HepG2 (cell line): Measurements from ENCODE around the gene EDC3. TPM values are rescaled to one million over a fixed set of nuclear protein-coding genes. Genes with fewer than 3 reads are reported as not detected.

ENCODE experiments used
- BHLHE40 ChIP-seq: IDR thresholded peaks from 2 replicates; pipeline ENCODE4 v1.6.1; 2011; ENCODE audit warnings: low read length, improper control_type of control experiment
- HHEX ChIP-seq: IDR thresholded peaks from 2 replicates; pipeline ENCODE4 v1.6.1; 2016; ENCODE audit warnings: control low read depth
- HMG20B ChIP-seq: conservative IDR thresholded peaks from 2 replicates; pipeline ENCODE4 v1.6.1; 2016; ENCODE audit warnings: missing genetic modification reagents, missing compliant biosample characterization
- JUN ChIP-seq: sonication (generic); formaldehyde crosslinking; IDR thresholded peaks from 2 replicates; pipeline ENCODE4 v1.4.0; 2020; ENCODE audit warnings: mild to moderate bottlenecking, missing genetic modification reagents
- NR2F6 ChIP-seq, 2 experiments: IDR thresholded peaks; 2 replicates each; pipeline ENCODE4 v1.6.1; 2016; ENCODE audit warnings: antibody characterized with exemption in 1 of 2, mild to moderate bottlenecking in 1 of 2
- ZFAT ChIP-seq: sonication (generic); formaldehyde crosslinking; conservative IDR thresholded peaks from 2 replicates; pipeline ENCODE4 v1.8.1; 2023; ENCODE audit warnings: missing genetic modification reagents, inconsistent platforms
- ZNF550 ChIP-seq: sonication (generic); formaldehyde crosslinking; IDR thresholded peaks from 2 replicates; pipeline ENCODE4 v1.4.0; 2020; ENCODE audit warnings: mild to moderate bottlenecking, missing genetic modification reagents, borderline replicate concordance
- ZNF614 ChIP-seq: IDR thresholded peaks from 2 replicates; pipeline ENCODE4 v1.6.1; 2018; ENCODE audit warnings: missing biosample characterization, missing genetic modification reagents, inconsistent platforms, borderline replicate concordance
- ZNF768 ChIP-seq: sonication (generic); formaldehyde crosslinking; IDR thresholded peaks from 2 replicates; pipeline ENCODE4 v1.4.0; 2020; ENCODE audit warnings: missing genetic modification reagents
- ZNF883 ChIP-seq: sonication (generic); formaldehyde crosslinking; IDR thresholded peaks from 2 replicates; pipeline ENCODE4 v1.5.1; 2020; ENCODE audit warnings: mild to moderate bottlenecking, missing genetic modification reagents; ENCODE audit errors: not compliant biosample characterization
- polyA plus RNA-seq, 8 experiments: library from polyadenylated mRNA; depleted of rRNA in 3 of 8; stranded (reverse) in 7 of 8; unstranded in 1 of 8; fragments of >200 nt; fragmentation: Illumina TruSeq in 4 of 8; extraction: Trizol in 4 of 8; gene quantifications; 2 replicates each; pipeline versions ENCODE4 v1.2.1 to v1.2.3, GENCODE V29; 2011 to 2016; ENCODE audit warnings: low read depth in 4 of 8, missing spikeins in 1 of 8, mixed read lengths in 1 of 8; ENCODE audit not compliant: insufficient read depth in 1 of 8
- total RNA-seq, 5 experiments: library from RNA; depleted of rRNA; stranded (reverse); fragments of >200 nt; fragmentation: Illumina TruSeq; extraction: Trizol; gene quantifications; 2 replicates each; pipeline ENCODE4 v1.2.3, GENCODE V29; 2016; ENCODE audit warnings: low read depth in 1 of 5
- TF ChIP-seq, protein P1 (sequence below): sonication (generic); formaldehyde crosslinking; IDR thresholded peaks from 2 replicates; pipeline ENCODE4 v1.5.0; 2020; ENCODE audit warnings: mild to moderate bottlenecking, missing genetic modification reagents, borderline replicate concordance
- TF ChIP-seq, protein P2 (sequence below): sonication (generic); formaldehyde crosslinking; IDR thresholded peaks from 2 replicates; pipeline ENCODE4 v1.8.1; 2023; ENCODE audit warnings: mild to moderate bottlenecking, missing genetic modification reagents
- TF ChIP-seq, protein P3 (sequence below): sonication (generic); formaldehyde crosslinking; IDR thresholded peaks from 2 replicates; pipeline ENCODE4; 2020; ENCODE audit warnings: missing genetic modification reagents, mild to moderate bottlenecking, borderline replicate concordance
- TF ChIP-seq, protein P4 (sequence below): sonication (generic); formaldehyde crosslinking; IDR thresholded peaks from 2 replicates; pipeline ENCODE4 v1.4.0; 2020; ENCODE audit warnings: mild to moderate bottlenecking, missing genetic modification reagents
- TF ChIP-seq, protein P5 (sequence below): sonication (generic); formaldehyde crosslinking; IDR thresholded peaks from 2 replicates; pipeline ENCODE4 v1.5.0; 2020; ENCODE audit warnings: mild to moderate bottlenecking, missing genetic modification reagents
- TF ChIP-seq, protein P6 (sequence below): IDR thresholded peaks from 2 replicates; pipeline ENCODE4 v1.6.1; 2016; ENCODE audit warnings: missing genetic modification reagents, missing compliant biosample characterization

EDC3 gene
- total and polyA plus RNA-seq, 2 of the 13 experiments (the other 11 are each of a cell fraction or from before 2014, with no cell fraction given) = 17.4 to 32.0 TPM

DNA sequence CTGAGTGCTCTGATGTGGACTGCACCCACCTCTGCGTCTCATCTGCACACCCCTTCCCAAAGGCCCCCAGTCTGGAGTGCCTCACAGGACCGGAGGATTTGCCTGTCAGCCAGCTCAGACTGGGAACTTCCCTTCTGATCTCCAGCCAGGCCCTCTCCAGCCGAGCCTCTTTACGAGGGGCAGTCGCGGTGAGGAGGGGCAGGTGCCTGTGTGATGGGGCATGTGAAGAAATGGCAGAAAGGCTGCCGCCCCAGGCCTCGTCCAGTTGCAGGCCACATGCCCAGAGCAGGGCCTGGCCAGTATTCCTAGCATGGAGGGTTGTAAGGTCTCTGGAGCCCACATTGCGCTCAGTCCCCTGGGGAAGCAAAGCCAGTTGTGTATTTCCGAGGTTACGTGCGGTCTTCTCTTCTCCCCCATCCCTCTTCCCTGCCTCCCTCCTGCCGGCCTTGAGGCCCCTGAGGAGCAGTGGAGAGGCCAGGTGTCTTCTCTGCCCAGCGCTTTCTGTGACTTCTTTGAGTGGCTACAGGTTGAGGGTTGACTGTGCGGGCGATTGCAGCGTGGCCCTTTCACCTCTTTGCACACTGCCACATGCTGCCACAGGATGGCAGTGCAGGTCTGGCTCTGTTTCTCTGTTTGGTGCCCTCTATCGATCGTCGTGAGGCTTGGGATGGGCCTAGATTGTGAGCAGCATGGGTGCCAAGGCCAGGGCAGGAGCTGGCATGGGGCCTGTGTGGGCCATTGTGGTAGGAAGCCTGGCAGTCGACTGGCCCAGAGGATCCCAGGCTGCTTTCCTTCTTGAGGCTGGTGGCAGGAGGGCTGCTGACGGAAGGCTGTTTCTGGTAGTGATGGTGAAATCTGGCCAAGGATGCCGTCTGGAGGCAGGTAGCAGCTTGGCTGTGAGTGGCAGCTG lies 74.9 kb downstream of the EDC3 start (continued):
- TF ChIP-seq, protein P1, sequence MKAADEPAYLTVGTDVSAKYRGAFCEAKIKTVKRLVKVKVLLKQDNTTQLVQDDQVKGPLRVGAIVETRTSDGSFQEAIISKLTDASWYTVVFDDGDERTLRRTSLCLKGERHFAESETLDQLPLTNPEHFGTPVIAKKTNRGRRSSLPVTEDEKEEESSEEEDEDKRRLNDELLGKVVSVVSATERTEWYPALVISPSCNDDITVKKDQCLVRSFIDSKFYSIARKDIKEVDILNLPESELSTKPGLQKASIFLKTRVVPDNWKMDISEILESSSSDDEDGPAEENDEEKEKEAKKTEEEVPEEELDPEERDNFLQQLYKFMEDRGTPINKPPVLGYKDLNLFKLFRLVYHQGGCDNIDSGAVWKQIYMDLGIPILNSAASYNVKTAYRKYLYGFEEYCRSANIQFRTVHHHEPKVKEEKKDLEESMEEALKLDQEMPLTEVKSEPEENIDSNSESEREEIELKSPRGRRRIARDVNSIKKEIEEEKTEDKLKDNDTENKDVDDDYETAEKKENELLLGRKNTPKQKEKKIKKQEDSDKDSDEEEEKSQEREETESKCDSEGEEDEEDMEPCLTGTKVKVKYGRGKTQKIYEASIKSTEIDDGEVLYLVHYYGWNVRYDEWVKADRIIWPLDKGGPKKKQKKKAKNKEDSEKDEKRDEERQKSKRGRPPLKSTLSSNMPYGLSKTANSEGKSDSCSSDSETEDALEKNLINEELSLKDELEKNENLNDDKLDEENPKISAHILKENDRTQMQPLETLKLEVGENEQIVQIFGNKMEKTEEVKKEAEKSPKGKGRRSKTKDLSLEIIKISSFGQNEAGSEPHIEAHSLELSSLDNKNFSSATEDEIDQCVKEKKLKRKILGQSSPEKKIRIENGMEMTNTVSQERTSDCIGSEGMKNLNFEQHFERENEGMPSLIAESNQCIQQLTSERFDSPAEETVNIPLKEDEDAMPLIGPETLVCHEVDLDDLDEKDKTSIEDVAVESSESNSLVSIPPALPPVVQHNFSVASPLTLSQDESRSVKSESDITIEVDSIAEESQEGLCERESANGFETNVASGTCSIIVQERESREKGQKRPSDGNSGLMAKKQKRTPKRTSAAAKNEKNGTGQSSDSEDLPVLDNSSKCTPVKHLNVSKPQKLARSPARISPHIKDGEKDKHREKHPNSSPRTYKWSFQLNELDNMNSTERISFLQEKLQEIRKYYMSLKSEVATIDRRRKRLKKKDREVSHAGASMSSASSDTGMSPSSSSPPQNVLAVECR (CRISPR knock-in tag) = peak; percentile 41; the same call in 1 of the 2 replicates
- TF ChIP-seq, protein P2, sequence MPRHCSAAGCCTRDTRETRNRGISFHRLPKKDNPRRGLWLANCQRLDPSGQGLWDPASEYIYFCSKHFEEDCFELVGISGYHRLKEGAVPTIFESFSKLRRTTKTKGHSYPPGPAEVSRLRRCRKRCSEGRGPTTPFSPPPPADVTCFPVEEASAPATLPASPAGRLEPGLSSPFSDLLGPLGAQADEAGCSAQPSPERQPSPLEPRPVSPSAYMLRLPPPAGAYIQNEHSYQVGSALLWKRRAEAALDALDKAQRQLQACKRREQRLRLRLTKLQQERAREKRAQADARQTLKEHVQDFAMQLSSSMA (CRISPR knock-in tag) = peak; percentile 56; the same call in 1 of the 2 replicates
- TF ChIP-seq ZFAT (CRISPR knock-in tag) (no peak), NR2F6 (IDR thresholded peaks at IDR 0.05) (no peak), NR2F6 (CRISPR knock-in tag; IDR thresholded peaks at IDR 0.05) (peak; percentile 43; the same call in 1 of the 2 replicates), JUN (CRISPR knock-in tag) (no peak), ZNF550 (CRISPR knock-in tag) (no peak), ZNF614 (CRISPR knock-in tag) (peak; percentile 62; the same call in 1 of the 2 replicates), HHEX (CRISPR knock-in tag) (no peak), ZNF883 (CRISPR knock-in tag) (no peak), ZNF768 (no peak; the same call in 1 of the 2 replicates), HMG20B (CRISPR knock-in tag) (no peak), BHLHE40 (no peak)
- TF ChIP-seq, protein P3, sequence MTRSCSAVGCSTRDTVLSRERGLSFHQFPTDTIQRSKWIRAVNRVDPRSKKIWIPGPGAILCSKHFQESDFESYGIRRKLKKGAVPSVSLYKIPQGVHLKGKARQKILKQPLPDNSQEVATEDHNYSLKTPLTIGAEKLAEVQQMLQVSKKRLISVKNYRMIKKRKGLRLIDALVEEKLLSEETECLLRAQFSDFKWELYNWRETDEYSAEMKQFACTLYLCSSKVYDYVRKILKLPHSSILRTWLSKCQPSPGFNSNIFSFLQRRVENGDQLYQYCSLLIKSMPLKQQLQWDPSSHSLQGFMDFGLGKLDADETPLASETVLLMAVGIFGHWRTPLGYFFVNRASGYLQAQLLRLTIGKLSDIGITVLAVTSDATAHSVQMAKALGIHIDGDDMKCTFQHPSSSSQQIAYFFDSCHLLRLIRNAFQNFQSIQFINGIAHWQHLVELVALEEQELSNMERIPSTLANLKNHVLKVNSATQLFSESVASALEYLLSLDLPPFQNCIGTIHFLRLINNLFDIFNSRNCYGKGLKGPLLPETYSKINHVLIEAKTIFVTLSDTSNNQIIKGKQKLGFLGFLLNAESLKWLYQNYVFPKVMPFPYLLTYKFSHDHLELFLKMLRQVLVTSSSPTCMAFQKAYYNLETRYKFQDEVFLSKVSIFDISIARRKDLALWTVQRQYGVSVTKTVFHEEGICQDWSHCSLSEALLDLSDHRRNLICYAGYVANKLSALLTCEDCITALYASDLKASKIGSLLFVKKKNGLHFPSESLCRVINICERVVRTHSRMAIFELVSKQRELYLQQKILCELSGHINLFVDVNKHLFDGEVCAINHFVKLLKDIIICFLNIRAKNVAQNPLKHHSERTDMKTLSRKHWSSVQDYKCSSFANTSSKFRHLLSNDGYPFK = no peak
- TF ChIP-seq, protein P4, sequence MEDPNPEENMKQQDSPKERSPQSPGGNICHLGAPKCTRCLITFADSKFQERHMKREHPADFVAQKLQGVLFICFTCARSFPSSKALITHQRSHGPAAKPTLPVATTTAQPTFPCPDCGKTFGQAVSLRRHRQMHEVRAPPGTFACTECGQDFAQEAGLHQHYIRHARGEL = no peak
- TF ChIP-seq, protein P5, sequence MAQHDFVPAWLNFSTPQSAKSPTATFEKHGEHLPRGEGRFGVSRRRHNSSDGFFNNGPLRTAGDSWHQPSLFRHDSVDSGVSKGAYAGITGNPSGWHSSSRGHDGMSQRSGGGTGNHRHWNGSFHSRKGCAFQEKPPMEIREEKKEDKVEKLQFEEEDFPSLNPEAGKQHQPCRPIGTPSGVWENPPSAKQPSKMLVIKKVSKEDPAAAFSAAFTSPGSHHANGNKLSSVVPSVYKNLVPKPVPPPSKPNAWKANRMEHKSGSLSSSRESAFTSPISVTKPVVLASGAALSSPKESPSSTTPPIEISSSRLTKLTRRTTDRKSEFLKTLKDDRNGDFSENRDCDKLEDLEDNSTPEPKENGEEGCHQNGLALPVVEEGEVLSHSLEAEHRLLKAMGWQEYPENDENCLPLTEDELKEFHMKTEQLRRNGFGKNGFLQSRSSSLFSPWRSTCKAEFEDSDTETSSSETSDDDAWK (CRISPR knock-in tag) = no peak
- TF ChIP-seq, protein P6, sequence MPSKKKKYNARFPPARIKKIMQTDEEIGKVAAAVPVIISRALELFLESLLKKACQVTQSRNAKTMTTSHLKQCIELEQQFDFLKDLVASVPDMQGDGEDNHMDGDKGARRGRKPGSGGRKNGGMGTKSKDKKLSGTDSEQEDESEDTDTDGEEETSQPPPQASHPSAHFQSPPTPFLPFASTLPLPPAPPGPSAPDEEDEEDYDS (CRISPR knock-in tag) = peak; percentile 40; the same call in 1 of the 2 replicates
